ENCODE measurements around the gene MCOLN1.

- TF ChIP-seq TAF1 (conservative IDR thresholded peaks at IDR 0.05) (no peak), ZBTB33 (IDR thresholded peaks at IDR 0.05) (no peak), CTCF (IDR thresholded peaks at IDR 0.05; ENCODE audit: low read depth, low read length, missing input control) (no peak), SP1 (IDR thresholded peaks at IDR 0.05) (no peak), RAD21 (IDR thresholded peaks at IDR 0.05) (no peak)
Observed at GRCh38 chr19:7509625-7510024, 12.8 kb upstream of the MCOLN1 start.

Data from liver (tissue), 3 donors.